Panc1 (cell line): ENCODE results near the gene STK39.

Source experiments
- SIN3A ChIP-seq: IDR thresholded peaks from 2 replicates; pipeline ENCODE4 v1.6.1; 2012; ENCODE audit warnings: low read depth, mild to moderate bottlenecking, low read length, moderate library complexity, borderline replicate concordance; ENCODE audit not compliant: insufficient read depth
- TF ChIP-seq, protein P1 (sequence below): fragments of 450-650 bp; IDR thresholded peaks from 2 replicates; pipeline ENCODE4 v1.5.1; 2017; ENCODE audit warnings: mild to moderate bottlenecking

DNA sequence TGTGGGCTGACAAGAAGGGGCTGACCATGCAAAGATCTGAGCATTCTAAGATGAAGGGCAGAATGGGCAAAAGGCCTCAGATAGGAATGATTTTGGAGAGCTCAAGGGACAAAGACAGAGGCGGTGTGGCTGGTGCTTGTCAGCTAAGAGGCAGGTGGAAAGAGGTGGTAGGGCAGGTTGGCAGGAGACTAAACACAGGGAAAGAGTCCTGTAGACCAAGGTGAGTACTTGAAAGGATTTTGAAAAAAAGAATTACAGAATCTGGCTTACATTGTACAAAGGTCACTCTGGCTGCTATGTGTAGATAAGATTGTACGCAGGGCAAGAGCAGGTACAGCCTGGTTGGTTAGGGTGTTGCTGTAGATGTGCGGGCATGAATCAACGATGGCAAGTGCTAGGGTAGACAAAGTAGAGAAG, 50.6 kb downstream of the STK39 start:
- TF ChIP-seq, protein P1, sequence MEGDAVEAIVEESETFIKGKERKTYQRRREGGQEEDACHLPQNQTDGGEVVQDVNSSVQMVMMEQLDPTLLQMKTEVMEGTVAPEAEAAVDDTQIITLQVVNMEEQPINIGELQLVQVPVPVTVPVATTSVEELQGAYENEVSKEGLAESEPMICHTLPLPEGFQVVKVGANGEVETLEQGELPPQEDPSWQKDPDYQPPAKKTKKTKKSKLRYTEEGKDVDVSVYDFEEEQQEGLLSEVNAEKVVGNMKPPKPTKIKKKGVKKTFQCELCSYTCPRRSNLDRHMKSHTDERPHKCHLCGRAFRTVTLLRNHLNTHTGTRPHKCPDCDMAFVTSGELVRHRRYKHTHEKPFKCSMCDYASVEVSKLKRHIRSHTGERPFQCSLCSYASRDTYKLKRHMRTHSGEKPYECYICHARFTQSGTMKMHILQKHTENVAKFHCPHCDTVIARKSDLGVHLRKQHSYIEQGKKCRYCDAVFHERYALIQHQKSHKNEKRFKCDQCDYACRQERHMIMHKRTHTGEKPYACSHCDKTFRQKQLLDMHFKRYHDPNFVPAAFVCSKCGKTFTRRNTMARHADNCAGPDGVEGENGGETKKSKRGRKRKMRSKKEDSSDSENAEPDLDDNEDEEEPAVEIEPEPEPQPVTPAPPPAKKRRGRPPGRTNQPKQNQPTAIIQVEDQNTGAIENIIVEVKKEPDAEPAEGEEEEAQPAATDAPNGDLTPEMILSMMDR = no peak
- no peak for TF ChIP-seq SIN3A
